Activated CD4-positive, alpha-beta memory T cell treated with anti-CD3 and anti-CD28 coated beads for 36 hours (primary cell): Measurements from ENCODE around the gene OXLD1. TPM values are rescaled to one million over a fixed set of nuclear protein-coding genes. Genes with fewer than 3 reads are reported as not detected.
"Not testable (repeated sequence)": the region's sequence is repeated elsewhere in the genome, so short reads cannot be mapped to it uniquely, and the experiment has no call there.

Experiments used
- CTCF ChIA-PET: fragments of 350-600 bp; sonication (Branson Sonifier 250); formaldehyde crosslinking; loops from one replicate; lab custom pipeline; 2021; ENCODE audit warnings: antibody characterized with exemption, inconsistent platforms; lab: Charles Lee
- POLR2A ChIA-PET: fragments of 350-600 bp; sonication (Branson Sonifier 250); formaldehyde crosslinking; loops from one replicate; lab custom pipeline; 2021; ENCODE audit warnings: antibody characterized with exemption; lab: Charles Lee
- DNase-seq: peaks from one replicate; pipeline ENCODE4 v3.0.0-alpha.2; 2020
- H3K27ac Mint-ChIP-seq: one replicate; pipeline ENCODE4 v1.8.0; 2021; ENCODE audit warnings: mixed read lengths
- H3K27me3 Mint-ChIP-seq: one replicate; pipeline ENCODE4 v1.8.0; 2021; ENCODE audit warnings: mixed read lengths
- H3K36me3 Mint-ChIP-seq: one replicate; pipeline ENCODE4 v1.8.0; 2021; ENCODE audit warnings: mixed read lengths
- H3K4me1 Mint-ChIP-seq: one replicate; pipeline ENCODE4 v1.8.0; 2021; ENCODE audit warnings: low read depth, mixed read lengths
- H3K4me3 Mint-ChIP-seq: one replicate; pipeline ENCODE4 v1.8.0; 2021; ENCODE audit warnings: mild to moderate bottlenecking, mixed read lengths
- H3K9me3 Mint-ChIP-seq: one replicate; pipeline ENCODE4 v1.8.0; 2021; ENCODE audit warnings: mixed read lengths
- intact Hi-C: fragments of 100-400 bp; cut with micrococcal nuclease; formaldehyde crosslinking; loops from one replicate; pipeline ENCODE4 v1.15.1; 2023
- total RNA-seq, 2 experiments: library from RNA; stranded (reverse); gene quantifications; one replicate each; pipeline ENCODE4 v1.2.3, GENCODE V29; 2021

OXLD1 gene
- total RNA-seq, 2 experiments from 2014 or later = 49.6 to 57.7 TPM

DNA sequence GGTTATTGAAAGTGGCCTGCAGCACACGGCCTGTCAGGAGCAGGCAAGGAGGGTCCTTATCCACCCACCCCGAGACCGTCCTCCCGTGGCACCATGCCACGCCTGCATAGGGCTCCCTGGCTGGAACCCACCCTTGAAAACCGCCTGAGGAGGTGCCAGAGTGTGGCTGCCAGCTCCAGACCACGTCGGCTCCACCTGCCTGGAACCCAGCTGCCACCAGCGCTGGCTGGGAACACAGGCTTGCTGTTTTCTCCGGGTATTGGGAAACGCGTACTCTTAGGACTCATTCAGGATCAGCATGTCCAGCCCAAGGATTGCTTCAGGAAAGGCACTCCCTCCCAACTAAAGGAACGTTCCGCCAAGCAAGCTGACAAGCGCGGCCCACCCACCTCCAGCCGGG is 10.5 kb upstream of the OXLD1 start:
- Mint-ChIP-seq H3K27me3 (no peaks in the 10 kb centered on the region), H3K27ac (no peak overlapping the region), H3K4me3 (no peak overlapping the region), H3K9me3 (no peaks in the 10 kb centered on the region), H3K36me3 (peaks cover 13% of the 10 kb centered on the region), H3K4me1 (peaks cover 7% of the 10 kb centered on the region)
- ChIA-PET CTCF (interaction anchor here (1.7 to 1.9 kb wide), 2 partner anchors 16 to 26 kb away, joined by 4 to 6 read pairs; partner anchors contain the start of gene MRPL12), POLR2A (no interaction called here)
- intact Hi-C loops = no loop called here
- no peak for DNase-seq

DNA sequence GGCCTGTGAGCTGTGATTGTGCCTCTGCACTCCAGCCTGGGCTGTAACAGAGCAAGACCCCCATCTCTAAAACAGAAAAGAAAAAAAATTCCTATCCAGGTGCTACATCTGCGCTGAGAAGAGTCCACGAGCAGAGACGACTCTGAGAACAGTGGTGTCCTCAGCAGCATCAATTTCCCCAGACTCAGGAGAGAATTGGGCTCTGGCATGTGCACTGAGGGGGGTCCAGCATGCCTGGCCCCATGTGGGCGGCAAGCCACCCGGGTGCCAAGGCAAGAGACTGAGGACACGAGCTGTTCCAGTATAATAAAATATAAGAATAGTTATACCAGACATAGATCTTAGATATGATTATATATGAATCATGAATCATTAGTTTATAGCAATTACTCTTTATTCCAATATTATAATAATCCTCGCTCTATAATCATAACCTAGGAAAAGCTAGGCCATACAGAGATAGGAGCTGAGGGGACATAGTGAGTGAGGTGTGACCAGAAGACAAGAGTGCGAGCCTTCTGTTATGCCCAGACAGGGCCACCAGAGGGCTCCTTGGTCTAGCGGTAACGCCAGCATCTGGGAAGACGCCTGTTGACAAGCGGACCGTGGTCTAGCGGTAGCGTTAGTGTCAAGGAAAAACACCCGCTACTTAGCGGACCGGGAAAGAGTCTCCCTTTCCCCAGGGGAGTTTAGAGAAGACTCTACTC is 9.3 kb upstream of the OXLD1 start:
- POLR2A ChIA-PET, H3K27me3 Mint-ChIP-seq, H3K4me3 Mint-ChIP-seq, intact Hi-C loops, H3K9me3 Mint-ChIP-seq, H3K27ac Mint-ChIP-seq, H3K4me1 Mint-ChIP-seq: not testable (repeated sequence)
- CTCF ChIA-PET = interaction anchor here (0.7 to 1.9 kb wide), 8 partner anchors 9 to 1101 kb away, joined by 3 to 10 read pairs (median 4); partner anchors contain the start of genes ARL16, CCDC137, HGS and MRPL12
- DNase-seq = peak; percentile 51
- H3K36me3 Mint-ChIP-seq = peaks cover 24% of the 10 kb centered on the region

- ChIA-PET POLR2A (interaction anchor here (0.7 kb wide), 1 partner anchor 36 kb away, joined by 3 read pairs; no protein-coding TSS in a partner anchor), CTCF (no interaction called here)
- Mint-ChIP-seq H3K27me3 (no peaks in the 10 kb centered on the region), H3K36me3 (peaks cover 33% of the 10 kb centered on the region), H3K4me1 (peaks cover 7% of the 10 kb centered on the region), H3K27ac (no peak overlapping the region), H3K9me3 (no peaks in the 10 kb centered on the region), H3K4me3 (no peak overlapping the region)
- DNase-seq = no peak
- intact Hi-C loops = no loop called here
Observed at GRCh38 chr17:81673561-81674258, 7.3 kb upstream of the OXLD1 start.

DNA sequence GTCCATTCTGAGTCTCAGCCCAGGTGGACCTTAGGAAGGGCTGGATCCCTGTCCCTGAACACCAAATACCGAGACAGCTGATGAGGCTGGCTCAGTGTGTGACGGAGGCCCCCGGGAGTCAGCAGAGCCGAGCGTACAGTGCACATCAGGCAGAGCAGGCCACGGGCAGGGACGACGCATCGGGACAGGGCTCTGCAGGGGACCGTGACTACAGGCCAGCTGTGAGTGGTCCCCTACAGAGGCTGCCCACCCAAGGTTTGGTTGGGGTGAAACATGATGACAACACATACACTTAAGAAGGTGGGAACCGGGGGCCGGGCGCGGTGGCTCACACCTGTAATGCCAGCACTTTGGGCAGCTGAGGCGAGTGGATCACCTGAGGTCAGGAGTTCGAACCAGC is 6.5 kb upstream of the OXLD1 start:
- Mint-ChIP-seq H3K27me3 (no peaks in the 10 kb centered on the region), H3K27ac (no peak overlapping the region), H3K4me3 (no peak overlapping the region), H3K9me3 (no peaks in the 10 kb centered on the region), H3K4me1 (peaks cover 13% of the 10 kb centered on the region), H3K36me3 (peaks cover 38% of the 10 kb centered on the region)
- ChIA-PET CTCF (no interaction called here), POLR2A (no interaction called here)
- DNase-seq = no peak
- intact Hi-C loops = no loop called here

DNA sequence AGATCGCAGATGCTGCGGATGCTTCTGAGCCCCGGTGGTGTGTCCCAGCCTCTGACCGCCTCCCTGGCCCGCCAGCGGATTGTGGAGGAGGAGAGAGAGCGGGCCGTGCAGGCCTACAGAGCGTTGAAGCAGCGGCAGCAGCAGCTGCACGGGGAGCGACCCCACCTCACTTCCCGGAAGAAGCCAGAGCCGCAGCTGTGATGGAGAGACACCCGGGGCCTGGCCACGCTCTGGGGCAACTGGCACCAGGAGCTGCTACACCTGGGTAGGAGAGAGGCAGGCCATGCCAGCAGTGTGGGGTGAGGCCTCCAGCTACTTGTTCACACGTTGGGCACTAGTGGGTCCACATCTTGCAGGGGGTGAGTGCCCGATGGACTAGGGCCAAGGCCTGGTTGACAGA is 6.1 kb upstream of the OXLD1 start:
- no peak for DNase-seq
- Mint-ChIP-seq H3K36me3 (peaks cover 41% of the 10 kb centered on the region), H3K4me3 (no peak overlapping the region), H3K27ac (no peak overlapping the region), H3K4me1 (peaks cover 17% of the 10 kb centered on the region), H3K27me3 (no peaks in the 10 kb centered on the region), H3K9me3 (no peaks in the 10 kb centered on the region)
- POLR2A ChIA-PET = no interaction called here
- CTCF ChIA-PET = no interaction called here
- intact Hi-C loops = no loop called here

DNA sequence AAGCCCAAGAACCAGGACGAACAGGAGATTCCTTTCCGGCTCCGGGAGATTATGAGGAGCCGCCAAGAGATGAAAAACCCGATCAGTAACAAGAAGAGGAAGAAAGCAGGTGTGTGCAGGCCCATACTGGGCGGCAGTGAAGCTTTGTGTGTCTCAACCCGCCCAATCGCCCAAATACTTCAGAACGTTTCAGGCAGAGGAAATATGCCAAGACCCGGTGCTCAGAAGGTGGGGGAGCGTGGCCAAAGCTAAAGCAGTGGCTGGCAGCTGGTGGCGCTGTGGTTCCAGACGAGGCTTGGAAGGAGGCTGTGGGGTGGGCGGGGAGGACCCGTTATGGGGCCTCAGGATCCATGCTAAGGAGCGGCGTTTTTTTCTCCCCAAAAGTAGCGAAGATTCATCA is 1.3 kb upstream of the OXLD1 start:
- Mint-ChIP-seq H3K27me3 (no peaks in the 10 kb centered on the region), H3K27ac (peak overlapping the region; percentile 64), H3K4me1 (peaks cover 38% of the 10 kb centered on the region), H3K4me3 (peak overlapping the region; percentile 94), H3K36me3 (peaks cover 49% of the 10 kb centered on the region), H3K9me3 (no peaks in the 10 kb centered on the region)
- intact Hi-C loops = loop anchor here (2.0 to 5.0 kb wide), 2 partner anchors 45 to 115 kb away; partner anchors contain the start of genes FAAP100 and SLC25A10
- ChIA-PET POLR2A (interaction anchor here (1.2 kb wide), 1 partner anchor 10 kb away, joined by 3 read pairs; no protein-coding TSS in a partner anchor), CTCF (no interaction called here)
- DNase-seq = peak; percentile 27

GRCh38 chr17:81666092-81666341 is 388 bp downstream of the OXLD1 start:
- intact Hi-C loops = loop anchor here (1.0 to 5.0 kb wide), 3 partner anchors 17 to 113 kb away; partner anchors contain the start of genes ARL16, FAAP100 and SLC25A10
- DNase-seq = peak; percentile 43
- H3K9me3 Mint-ChIP-seq = no peaks in the 10 kb centered on the region
- peaks cover 35% of the 10 kb centered on the region for H3K36me3 Mint-ChIP-seq
- peak overlapping the region; percentile 94 for H3K27ac Mint-ChIP-seq
- ChIA-PET POLR2A (interaction anchor here (0.9 to 2.5 kb wide), 6 partner anchors 18 to 167 kb away, joined by 3 to 26 read pairs (median 5); partner anchors contain the start of genes ARL16, HGS, MCRIP1 and MRPL12), CTCF (interaction anchor here (1.0 to 2.4 kb wide), 2 partner anchors 10 to 17 kb away, joined by 4 to 10 read pairs; partner anchors contain the start of genes ARL16 and HGS)
- H3K4me3 Mint-ChIP-seq = peak overlapping the region; percentile 94
- no peaks in the 10 kb centered on the region for H3K27me3 Mint-ChIP-seq
- H3K4me1 Mint-ChIP-seq = peaks cover 41% of the 10 kb centered on the region

DNA sequence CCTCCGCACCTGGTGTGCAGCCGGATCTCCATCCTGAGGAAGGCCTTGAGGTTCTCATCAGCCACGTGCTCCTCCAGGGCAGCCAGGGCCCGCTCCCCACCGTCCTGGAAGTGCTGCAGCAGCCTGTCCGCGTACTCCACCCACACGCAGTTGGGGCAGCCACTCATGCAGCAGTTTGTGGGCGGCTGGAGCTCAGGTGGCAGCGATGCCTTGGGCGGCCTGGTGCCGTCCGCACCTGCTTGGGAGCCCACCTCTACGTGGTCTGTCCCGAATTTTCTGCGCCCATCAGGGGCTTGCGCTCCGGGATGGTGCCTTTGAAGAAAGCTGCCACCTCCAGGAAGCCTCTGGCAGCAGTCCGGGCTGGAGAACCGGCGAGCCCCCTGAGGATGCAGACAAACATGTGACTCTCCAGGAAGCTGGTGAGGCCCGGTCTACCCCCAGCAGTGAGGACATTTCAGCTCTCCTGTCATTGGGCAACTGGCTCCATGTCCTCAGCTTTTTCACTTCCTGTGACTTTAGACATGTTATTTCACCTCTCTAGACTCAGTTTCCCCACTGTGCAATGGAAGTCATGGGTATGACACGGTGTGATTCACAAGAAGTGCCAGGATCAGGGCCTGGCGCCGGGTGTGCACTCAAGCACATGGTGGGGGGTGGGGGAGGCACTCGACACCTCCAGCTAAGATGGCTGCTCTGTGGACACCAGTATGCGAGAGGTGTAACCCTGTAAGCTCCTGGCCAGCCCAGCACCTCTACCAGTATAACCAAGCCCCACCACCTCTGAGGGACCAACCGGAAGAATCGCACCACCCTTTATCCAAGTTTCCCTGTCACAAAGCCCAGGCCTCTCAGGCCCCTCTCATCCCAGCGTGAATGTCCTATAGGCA is 957 bp downstream of the OXLD1 start:
- Mint-ChIP-seq H3K4me1 (peaks cover 41% of the 10 kb centered on the region), H3K27me3 (no peaks in the 10 kb centered on the region), H3K4me3 (peak overlapping the region; percentile 94), H3K9me3 (no peaks in the 10 kb centered on the region), H3K36me3 (peaks cover 32% of the 10 kb centered on the region), H3K27ac (peak overlapping the region; percentile 94)
- intact Hi-C loops = loop anchor here (1.0 to 5.0 kb wide), 4 partner anchors 18 to 113 kb away; partner anchors contain the start of genes ARL16, FAAP100, NPLOC4 and SLC25A10
- DNase-seq = peak; percentile 72
- ChIA-PET POLR2A (interaction anchor here (0.6 to 2.5 kb wide), 9 partner anchors 19 to 168 kb away, joined by 3 to 26 read pairs (median 4); partner anchors contain the start of genes ARL16, HGS, MCRIP1 and MRPL12), CTCF (interaction anchor here (1.0 to 2.4 kb wide), 2 partner anchors 10 to 18 kb away, joined by 4 to 10 read pairs; partner anchors contain the start of genes ARL16 and HGS)

GRCh38 chr17:81664051-81664470 is 2.3 kb downstream of the OXLD1 start:
- intact Hi-C loops = loop anchor here (2.0 kb wide), 1 partner anchor 27 kb away; the partner anchor contains the start of genes NPLOC4 and TSPAN10
- Mint-ChIP-seq H3K4me1 (peaks cover 38% of the 10 kb centered on the region), H3K27ac (peak overlapping the region; percentile 94), H3K9me3 (no peaks in the 10 kb centered on the region), H3K4me3 (peak overlapping the region; percentile 23), H3K36me3 (peaks cover 23% of the 10 kb centered on the region), H3K27me3 (no peaks in the 10 kb centered on the region)
- peak; percentile 46 for DNase-seq
- POLR2A ChIA-PET = interaction anchor here (1.8 kb wide), 1 partner anchor 39 kb away, joined by 10 read pairs; the partner anchor contains the start of gene MRPL12
- CTCF ChIA-PET = no interaction called here

DNA sequence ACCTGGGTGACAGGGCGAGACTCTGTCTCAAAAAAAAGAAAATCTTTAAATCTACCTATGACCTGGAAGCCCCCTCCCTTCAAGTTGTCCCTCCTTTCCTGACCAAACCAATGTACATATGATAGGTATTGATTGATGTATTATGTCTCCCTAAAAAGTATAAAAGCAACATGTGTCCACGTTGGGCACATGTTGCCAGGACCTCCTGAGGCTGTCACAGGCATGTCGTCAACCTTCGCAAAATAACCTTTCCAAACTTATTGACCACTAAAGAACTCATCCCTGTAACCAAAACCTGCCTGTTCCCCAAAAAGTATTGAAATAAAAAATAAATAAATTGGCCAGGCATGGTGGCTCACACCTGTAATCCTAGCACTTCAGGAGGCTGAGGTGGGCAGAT is 4.4 kb downstream of the OXLD1 start:
- no peak overlapping the region for H3K27ac Mint-ChIP-seq
- intact Hi-C loops = no loop called here
- H3K27me3 Mint-ChIP-seq = no peaks in the 10 kb centered on the region
- H3K4me3 Mint-ChIP-seq = no peak overlapping the region
- DNase-seq = no peak
- peaks cover 14% of the 10 kb centered on the region for H3K36me3 Mint-ChIP-seq
- ChIA-PET CTCF (no interaction called here), POLR2A (no interaction called here)
- H3K9me3 Mint-ChIP-seq = no peaks in the 10 kb centered on the region
- H3K4me1 Mint-ChIP-seq = peaks cover 26% of the 10 kb centered on the region

GRCh38 chr17:81660441-81660840 is 6.0 kb downstream of the OXLD1 start:
- POLR2A ChIA-PET = no interaction called here
- no peaks in the 10 kb centered on the region for H3K27me3 Mint-ChIP-seq
- peaks cover 25% of the 10 kb centered on the region for H3K4me1 Mint-ChIP-seq
- no peak overlapping the region for H3K4me3 Mint-ChIP-seq
- peaks cover 5% of the 10 kb centered on the region for H3K36me3 Mint-ChIP-seq
- intact Hi-C loops = no loop called here
- H3K9me3 Mint-ChIP-seq = no peaks in the 10 kb centered on the region
- peak overlapping the region; percentile 38 for H3K27ac Mint-ChIP-seq
- no peak for DNase-seq
- CTCF ChIA-PET = interaction anchor here (1.3 to 1.7 kb wide), 2 partner anchors 13 to 60 kb away, joined by 3 read pairs; no protein-coding TSS in a partner anchor
